ENCODE results near the gene MIPOL1. TPM values are rescaled to one million over a fixed set of nuclear protein-coding genes. Genes with fewer than 3 reads are reported as not detected.

The MIPOL1 gene
- total and polyA plus RNA-seq, 2 donors from 2014 or later: 4.4 to 14.8 TPM

DNA sequence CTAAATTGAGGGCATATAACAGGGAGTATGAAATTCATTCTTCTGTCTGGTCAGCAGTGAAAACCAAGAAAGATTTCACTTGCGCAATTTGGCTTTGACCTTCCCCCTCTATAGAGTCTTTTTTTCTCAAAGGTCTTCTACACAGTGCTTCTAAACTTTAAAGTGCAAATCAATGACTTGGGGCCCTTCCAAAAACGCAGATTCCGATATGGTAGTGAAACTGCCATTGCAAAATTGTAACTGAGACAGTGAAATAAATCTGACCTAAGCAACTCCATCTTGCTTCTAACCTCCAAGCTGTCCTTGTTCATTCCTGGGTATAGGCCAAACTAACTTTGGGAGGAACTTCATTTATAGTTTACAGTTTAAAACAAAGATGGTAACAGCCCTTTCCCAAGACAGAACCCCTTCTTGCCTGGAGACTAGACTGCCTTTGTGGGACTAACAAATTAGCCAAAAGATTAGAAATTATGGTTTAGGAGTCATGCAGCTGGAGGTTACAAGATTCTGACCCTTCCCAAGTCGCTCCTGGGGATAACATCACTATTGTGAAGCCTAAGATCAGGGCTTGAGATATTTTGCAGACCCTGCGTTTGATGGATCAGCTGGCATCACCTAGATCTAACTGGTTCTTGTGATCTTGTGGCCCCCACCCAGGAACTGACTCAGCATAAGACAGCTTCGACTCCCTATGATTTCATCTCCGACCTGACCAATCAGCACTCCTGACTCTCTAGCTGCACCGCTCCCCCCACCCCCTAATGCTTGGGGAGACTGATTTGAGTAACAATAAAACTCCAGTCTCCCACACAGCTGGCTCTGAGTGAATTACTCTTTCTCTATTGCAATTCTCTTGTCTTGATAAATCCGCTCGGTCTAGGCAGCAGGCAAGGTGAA lies 30.3 kb upstream of the MIPOL1 start:
- Histone ChIP-seq H3K36me3 (ENCODE audit: control insufficient read depth in 2 of 3, insufficient read depth in 3 of 3, low read length in 3 of 3) (no peaks in the 10 kb centered on the region), H3K9me3 (ENCODE audit: control insufficient read depth in 2 of 3, insufficient read depth in 1 of 3, low read length in 3 of 3) (no peaks in the 10 kb centered on the region), H3K4me3 (ENCODE audit: low read length in 3 of 3) (no peak overlapping the region), H3K9ac (ENCODE audit: low read length in 3 of 3) (no peak overlapping the region), H3K27ac (ENCODE audit: low read depth in 2 of 2, low read length in 2 of 2) (no peak overlapping the region), H3K27me3 (ENCODE audit: control insufficient read depth, insufficient read depth, low read length) (no peaks in the 10 kb centered on the region), H3K4me1 (ENCODE audit: control insufficient read depth in 2 of 3, insufficient read depth in 2 of 3, low read depth in 1 of 3, low read length in 3 of 3) (no peaks in the 10 kb centered on the region)
- intact Hi-C loops (cut with DNase I): no loop called here
- DNase-seq (no peak), FAIRE-seq (no peak)
- TF ChIP-seq, protein P1, sequence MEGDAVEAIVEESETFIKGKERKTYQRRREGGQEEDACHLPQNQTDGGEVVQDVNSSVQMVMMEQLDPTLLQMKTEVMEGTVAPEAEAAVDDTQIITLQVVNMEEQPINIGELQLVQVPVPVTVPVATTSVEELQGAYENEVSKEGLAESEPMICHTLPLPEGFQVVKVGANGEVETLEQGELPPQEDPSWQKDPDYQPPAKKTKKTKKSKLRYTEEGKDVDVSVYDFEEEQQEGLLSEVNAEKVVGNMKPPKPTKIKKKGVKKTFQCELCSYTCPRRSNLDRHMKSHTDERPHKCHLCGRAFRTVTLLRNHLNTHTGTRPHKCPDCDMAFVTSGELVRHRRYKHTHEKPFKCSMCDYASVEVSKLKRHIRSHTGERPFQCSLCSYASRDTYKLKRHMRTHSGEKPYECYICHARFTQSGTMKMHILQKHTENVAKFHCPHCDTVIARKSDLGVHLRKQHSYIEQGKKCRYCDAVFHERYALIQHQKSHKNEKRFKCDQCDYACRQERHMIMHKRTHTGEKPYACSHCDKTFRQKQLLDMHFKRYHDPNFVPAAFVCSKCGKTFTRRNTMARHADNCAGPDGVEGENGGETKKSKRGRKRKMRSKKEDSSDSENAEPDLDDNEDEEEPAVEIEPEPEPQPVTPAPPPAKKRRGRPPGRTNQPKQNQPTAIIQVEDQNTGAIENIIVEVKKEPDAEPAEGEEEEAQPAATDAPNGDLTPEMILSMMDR (IDR thresholded peaks at IDR 0.05; ENCODE audit: borderline replicate concordance, extremely low read depth, insufficient read depth): no peak

DNA sequence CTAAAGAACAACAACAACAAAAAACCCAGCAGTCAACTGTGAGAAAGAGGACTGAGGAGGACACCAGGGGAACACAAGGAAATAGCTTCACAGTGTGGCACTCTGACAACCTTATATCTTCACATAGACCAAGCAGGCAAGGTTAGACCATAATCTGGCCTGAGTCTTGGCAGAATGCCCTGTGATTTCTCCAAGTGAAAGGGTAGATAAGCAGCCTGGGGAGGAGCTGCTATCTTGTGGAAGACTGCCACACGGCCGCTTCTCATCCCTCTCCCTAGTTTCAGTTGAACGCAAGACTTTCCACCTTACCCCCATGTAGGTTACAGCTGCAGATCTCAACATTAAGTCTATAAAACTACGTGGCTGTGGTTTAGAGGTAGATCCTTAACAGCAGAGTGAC lies 29.0 kb upstream of the MIPOL1 start:
- Histone ChIP-seq H3K27ac (ENCODE audit: low read depth in 2 of 2, low read length in 2 of 2) (no peak overlapping the region), H3K4me1 (ENCODE audit: control insufficient read depth in 2 of 3, insufficient read depth in 2 of 3, low read depth in 1 of 3, low read length in 3 of 3) (peaks cover 0 to 9% (median 2%) of the 10 kb centered on the region in 3 donors), H3K4me3 (ENCODE audit: low read length in 3 of 3) (no peak overlapping the region), H3K36me3 (ENCODE audit: control insufficient read depth in 2 of 3, insufficient read depth in 3 of 3, low read length in 3 of 3) (no peaks in the 10 kb centered on the region), H3K9ac (ENCODE audit: low read length in 3 of 3) (no peak overlapping the region), H3K9me3 (ENCODE audit: control insufficient read depth in 2 of 3, insufficient read depth in 1 of 3, low read length in 3 of 3) (no peaks in the 10 kb centered on the region), H3K27me3 (ENCODE audit: control insufficient read depth, insufficient read depth, low read length) (no peaks in the 10 kb centered on the region)
- no peak for FAIRE-seq
- TF ChIP-seq, protein P1 (IDR thresholded peaks at IDR 0.05; ENCODE audit: borderline replicate concordance, extremely low read depth, insufficient read depth): no peak
- intact Hi-C loops (cut with DNase I): no loop called here
- no peak for DNase-seq

DNA sequence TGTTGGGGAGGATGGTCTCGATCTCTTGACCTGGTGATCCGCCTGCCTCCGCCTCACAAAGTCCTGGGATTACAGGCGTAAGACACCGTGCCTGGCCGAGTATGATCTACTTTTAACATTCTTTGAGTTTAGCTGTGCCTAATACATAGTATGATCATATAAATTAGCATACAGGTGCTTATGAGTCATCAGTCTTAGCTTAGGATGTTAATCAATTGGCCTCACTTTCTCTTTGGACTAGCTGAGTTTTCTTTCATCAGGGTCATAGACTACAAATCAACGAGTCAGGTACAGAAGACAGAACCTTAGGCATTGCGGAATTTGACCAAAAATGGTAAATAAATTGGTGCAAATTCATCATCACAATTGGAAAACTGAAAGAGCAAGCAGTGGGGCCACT lies 27.5 kb upstream of the MIPOL1 start:
- H3K4me3 ChIP-seq (ENCODE audit: low read length in 3 of 3): no peak overlapping the region
- no peaks in the 10 kb centered on the region for H3K9me3 ChIP-seq (ENCODE audit: control insufficient read depth in 2 of 3, insufficient read depth in 1 of 3, low read length in 3 of 3)
- FAIRE-seq (no peak), DNase-seq (no peak)
- no peaks in the 10 kb centered on the region for H3K36me3 ChIP-seq (ENCODE audit: control insufficient read depth in 2 of 3, insufficient read depth in 3 of 3, low read length in 3 of 3)
- TF ChIP-seq, protein P1 (IDR thresholded peaks at IDR 0.05; ENCODE audit: borderline replicate concordance, extremely low read depth, insufficient read depth): no peak
- H3K4me1 ChIP-seq (ENCODE audit: control insufficient read depth in 2 of 3, insufficient read depth in 2 of 3, low read depth in 1 of 3, low read length in 3 of 3): peaks cover 0 to 9% (median 2%) of the 10 kb centered on the region in 3 donors
- no peak overlapping the region for H3K27ac ChIP-seq (ENCODE audit: low read depth in 2 of 2, low read length in 2 of 2)
- intact Hi-C loops (cut with DNase I): no loop called here
- H3K9ac ChIP-seq (ENCODE audit: low read length in 3 of 3): no peak overlapping the region
- H3K27me3 ChIP-seq (ENCODE audit: control insufficient read depth, insufficient read depth, low read length): no peaks in the 10 kb centered on the region
